DOHH2 (cell line): ENCODE measurements around the gene HSD17B11.

ENCODE experiments used
- EZH2phosphoT487 ChIP-seq: fragments of 200-600 bp; sonication (generic); IDR thresholded peaks from 2 replicates; pipeline ENCODE4 v1.6.1; 2017; ENCODE audit warnings: borderline replicate concordance, mild to moderate bottlenecking, antibody characterized with exemption, low read length, moderate library complexity, mixed read lengths
- TF ChIP-seq, protein P1 (sequence below): fragments of 200-600 bp; sonication (generic); IDR thresholded peaks from one replicate; pipeline ENCODE4 v1.5.1; 2014; ENCODE audit warnings: antibody characterized with exemption, mild to moderate bottlenecking, low read depth, low read length; ENCODE audit not compliant: poor library complexity, severe bottlenecking

DNA sequence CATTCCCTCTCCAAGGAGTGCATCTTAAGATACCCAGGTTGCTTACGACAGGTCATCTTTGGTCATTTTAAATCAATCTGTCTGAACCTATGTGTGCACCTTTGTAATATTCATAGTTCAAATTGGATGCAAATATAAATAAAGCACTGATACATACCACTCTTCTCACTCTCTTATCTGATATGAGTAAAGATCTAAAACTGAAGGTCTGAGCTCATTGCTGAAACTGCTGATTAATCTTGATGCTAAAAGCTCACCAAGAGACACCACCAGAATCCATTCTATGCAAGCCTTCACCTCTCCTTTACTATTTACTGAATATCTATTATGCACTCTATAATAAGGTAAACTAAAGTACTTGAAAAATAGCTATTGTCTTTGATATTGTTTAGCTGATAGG, 84.9 kb downstream of the HSD17B11 start:
- TF ChIP-seq, protein P1, sequence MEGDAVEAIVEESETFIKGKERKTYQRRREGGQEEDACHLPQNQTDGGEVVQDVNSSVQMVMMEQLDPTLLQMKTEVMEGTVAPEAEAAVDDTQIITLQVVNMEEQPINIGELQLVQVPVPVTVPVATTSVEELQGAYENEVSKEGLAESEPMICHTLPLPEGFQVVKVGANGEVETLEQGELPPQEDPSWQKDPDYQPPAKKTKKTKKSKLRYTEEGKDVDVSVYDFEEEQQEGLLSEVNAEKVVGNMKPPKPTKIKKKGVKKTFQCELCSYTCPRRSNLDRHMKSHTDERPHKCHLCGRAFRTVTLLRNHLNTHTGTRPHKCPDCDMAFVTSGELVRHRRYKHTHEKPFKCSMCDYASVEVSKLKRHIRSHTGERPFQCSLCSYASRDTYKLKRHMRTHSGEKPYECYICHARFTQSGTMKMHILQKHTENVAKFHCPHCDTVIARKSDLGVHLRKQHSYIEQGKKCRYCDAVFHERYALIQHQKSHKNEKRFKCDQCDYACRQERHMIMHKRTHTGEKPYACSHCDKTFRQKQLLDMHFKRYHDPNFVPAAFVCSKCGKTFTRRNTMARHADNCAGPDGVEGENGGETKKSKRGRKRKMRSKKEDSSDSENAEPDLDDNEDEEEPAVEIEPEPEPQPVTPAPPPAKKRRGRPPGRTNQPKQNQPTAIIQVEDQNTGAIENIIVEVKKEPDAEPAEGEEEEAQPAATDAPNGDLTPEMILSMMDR = no peak
- no peak for TF ChIP-seq EZH2phosphoT487
